ENCODE data around the gene C11orf91. TPM values are rescaled to one million over a fixed set of nuclear protein-coding genes. Genes with fewer than 3 reads are reported as not detected.

C11orf91 gene
- total RNA-seq, 1 experiment from 2014 or later = 0.22 TPM

GRCh38 chr11:33667819-33668467, 32.7 kb downstream of the C11orf91 start:
- H3K27ac Mint-ChIP-seq = peak overlapping the region; percentile 50
- no peak for ATAC-seq
- CTCF ChIA-PET = interaction anchor here (1.2 to 1.5 kb wide), 2 partner anchors 14 to 75 kb away, joined by 3 to 5 read pairs; no protein-coding TSS in a partner anchor
- H3K27me3 Mint-ChIP-seq (ENCODE audit: low read depth) = no peaks in the 10 kb centered on the region
- DNase-seq (ENCODE audit: low spot score) = no peak
- peaks cover 54% of the 10 kb centered on the region for H3K4me1 Mint-ChIP-seq
- peaks cover 9% of the 10 kb centered on the region for H3K36me3 Mint-ChIP-seq
- peaks cover 16% of the 10 kb centered on the region for H3K9me3 Mint-ChIP-seq
- POLR2A ChIA-PET = no interaction called here
- no peak for TF ChIP-seq SOX15 (CRISPR knock-in tag; IDR thresholded peaks at IDR 0.05)
- no peak for TF ChIP-seq ATF2 (CRISPR knock-in tag; IDR thresholded peaks at IDR 0.05; ENCODE audit: borderline replicate concordance, low read depth)
- no peak for TF ChIP-seq MLX (CRISPR knock-in tag; IDR thresholded peaks at IDR 0.05)
- TF ChIP-seq OVOL2 (CRISPR knock-in tag; IDR thresholded peaks at IDR 0.05; ENCODE audit: borderline replicate concordance) = no peak
- TF ChIP-seq, protein P1, sequence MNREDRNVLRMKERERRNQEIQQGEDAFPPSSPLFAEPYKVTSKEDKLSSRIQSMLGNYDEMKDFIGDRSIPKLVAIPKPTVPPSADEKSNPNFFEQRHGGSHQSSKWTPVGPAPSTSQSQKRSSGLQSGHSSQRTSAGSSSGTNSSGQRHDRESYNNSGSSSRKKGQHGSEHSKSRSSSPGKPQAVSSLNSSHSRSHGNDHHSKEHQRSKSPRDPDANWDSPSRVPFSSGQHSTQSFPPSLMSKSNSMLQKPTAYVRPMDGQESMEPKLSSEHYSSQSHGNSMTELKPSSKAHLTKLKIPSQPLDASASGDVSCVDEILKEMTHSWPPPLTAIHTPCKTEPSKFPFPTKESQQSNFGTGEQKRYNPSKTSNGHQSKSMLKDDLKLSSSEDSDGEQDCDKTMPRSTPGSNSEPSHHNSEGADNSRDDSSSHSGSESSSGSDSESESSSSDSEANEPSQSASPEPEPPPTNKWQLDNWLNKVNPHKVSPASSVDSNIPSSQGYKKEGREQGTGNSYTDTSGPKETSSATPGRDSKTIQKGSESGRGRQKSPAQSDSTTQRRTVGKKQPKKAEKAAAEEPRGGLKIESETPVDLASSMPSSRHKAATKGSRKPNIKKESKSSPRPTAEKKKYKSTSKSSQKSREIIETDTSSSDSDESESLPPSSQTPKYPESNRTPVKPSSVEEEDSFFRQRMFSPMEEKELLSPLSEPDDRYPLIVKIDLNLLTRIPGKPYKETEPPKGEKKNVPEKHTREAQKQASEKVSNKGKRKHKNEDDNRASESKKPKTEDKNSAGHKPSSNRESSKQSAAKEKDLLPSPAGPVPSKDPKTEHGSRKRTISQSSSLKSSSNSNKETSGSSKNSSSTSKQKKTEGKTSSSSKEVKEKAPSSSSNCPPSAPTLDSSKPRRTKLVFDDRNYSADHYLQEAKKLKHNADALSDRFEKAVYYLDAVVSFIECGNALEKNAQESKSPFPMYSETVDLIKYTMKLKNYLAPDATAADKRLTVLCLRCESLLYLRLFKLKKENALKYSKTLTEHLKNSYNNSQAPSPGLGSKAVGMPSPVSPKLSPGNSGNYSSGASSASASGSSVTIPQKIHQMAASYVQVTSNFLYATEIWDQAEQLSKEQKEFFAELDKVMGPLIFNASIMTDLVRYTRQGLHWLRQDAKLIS (CRISPR knock-in tag; IDR thresholded peaks at IDR 0.05; ENCODE audit: borderline replicate concordance) = no peak
- no peak for TF ChIP-seq NR2C2 (CRISPR knock-in tag; IDR thresholded peaks at IDR 0.05)
- TF ChIP-seq SMAD3 (CRISPR knock-in tag; IDR thresholded peaks at IDR 0.05; ENCODE audit: borderline replicate concordance) = no peak
- TF ChIP-seq E2F1 (CRISPR knock-in tag; IDR thresholded peaks at IDR 0.05) = no peak
- TF ChIP-seq, protein P2, sequence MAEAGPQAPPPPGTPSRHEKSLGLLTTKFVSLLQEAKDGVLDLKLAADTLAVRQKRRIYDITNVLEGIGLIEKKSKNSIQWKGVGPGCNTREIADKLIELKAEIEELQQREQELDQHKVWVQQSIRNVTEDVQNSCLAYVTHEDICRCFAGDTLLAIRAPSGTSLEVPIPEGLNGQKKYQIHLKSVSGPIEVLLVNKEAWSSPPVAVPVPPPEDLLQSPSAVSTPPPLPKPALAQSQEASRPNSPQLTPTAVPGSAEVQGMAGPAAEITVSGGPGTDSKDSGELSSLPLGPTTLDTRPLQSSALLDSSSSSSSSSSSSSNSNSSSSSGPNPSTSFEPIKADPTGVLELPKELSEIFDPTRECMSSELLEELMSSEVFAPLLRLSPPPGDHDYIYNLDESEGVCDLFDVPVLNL (CRISPR knock-in tag; IDR thresholded peaks at IDR 0.05; ENCODE audit: borderline replicate concordance, low read depth) = no peak
- no peak for TF ChIP-seq ZNF671 (CRISPR knock-in tag; IDR thresholded peaks at IDR 0.05)
- no peak for TF ChIP-seq ZNF138 (CRISPR knock-in tag; conservative IDR thresholded peaks at IDR 0.05)
- TF ChIP-seq ARID4B (CRISPR knock-in tag; IDR thresholded peaks at IDR 0.05; ENCODE audit: borderline replicate concordance) = no peak
- no peak for TF ChIP-seq CREM (CRISPR knock-in tag; IDR thresholded peaks at IDR 0.05)
- TF ChIP-seq CREB1 (CRISPR knock-in tag; IDR thresholded peaks at IDR 0.05) = no peak
- no peak for TF ChIP-seq JAZF1 (CRISPR knock-in tag; IDR thresholded peaks at IDR 0.05)
- TF ChIP-seq TCF7 (CRISPR knock-in tag; IDR thresholded peaks at IDR 0.05; ENCODE audit: low read depth) = no peak
- no peak for TF ChIP-seq PRDM15 (CRISPR knock-in tag; IDR thresholded peaks at IDR 0.05)
- no peak for TF ChIP-seq ATF1 (CRISPR knock-in tag; IDR thresholded peaks at IDR 0.05)
- H3K4me3 Mint-ChIP-seq = no peak overlapping the region
